Gastrocnemius medialis (tissue), 4 donors: ENCODE data around the gene SLCO3A1.

Experiments
- CTCF ChIP-seq, 5 experiments: fragments of 450-650 bp in 3 of 5; fragments of 200-600 bp in 2 of 5; sonication (generic) in 2 of 5; IDR thresholded peaks in 4 of 5; conservative IDR thresholded peaks in 1 of 5; 1 replicate in 4 of 5; 2 replicates in 1 of 5; pipeline ENCODE4 v1.5.1; 2016 to 2019; ENCODE audit warnings: antibody characterized with exemption in 5 of 5, mild to moderate bottlenecking in 3 of 5, moderate library complexity in 3 of 5
- POLR2A ChIP-seq, 2 donors: fragments of 450-650 bp; IDR thresholded peaks; one replicate each; pipeline ENCODE4 v1.6.1; 2017; ENCODE audit warnings: antibody characterized with exemption in 2 of 2, mild to moderate bottlenecking in 2 of 2, moderate library complexity in 2 of 2

GRCh38 chr15:91882858-91883586 is 29.5 kb downstream of the SLCO3A1 start:
- TF ChIP-seq CTCF (IDR thresholded peaks at IDR 0.05 in 4 of 5, conservative IDR thresholded peaks at IDR 0.05 in 1 of 5) = no peak
- no peak for TF ChIP-seq POLR2A (IDR thresholded peaks at IDR 0.05)
